Activated naive CD4-positive, alpha-beta T cell treated with anti-CD3 and anti-CD28 coated beads, Interleukin-2, amount 10 ng/mL, durations not matched to agents 7 days and 5 days (primary cell): Measurements from ENCODE around the gene CMKLR1.

Experiments used
- CTCF ChIA-PET: fragments of 350-600 bp; sonication (Branson Sonifier 250); formaldehyde crosslinking; loops from one replicate; lab custom pipeline; 2021; ENCODE audit warnings: antibody characterized with exemption; lab: Charles Lee
- DNase-seq: peaks from one replicate; pipeline ENCODE4 v3.0.0-alpha.2; 2020
- H3K27ac Mint-ChIP-seq: one replicate; pipeline ENCODE4 v1.8.0; 2021; ENCODE audit warnings: mild to moderate bottlenecking, moderate library complexity, mixed read lengths
- H3K27me3 Mint-ChIP-seq: one replicate; pipeline ENCODE4 v1.8.0; 2021; ENCODE audit warnings: mild to moderate bottlenecking, mixed read lengths
- H3K36me3 Mint-ChIP-seq: one replicate; pipeline ENCODE4 v1.8.0; 2021; ENCODE audit warnings: mixed read lengths
- H3K4me1 Mint-ChIP-seq: one replicate; pipeline ENCODE4 v1.8.0; 2021; ENCODE audit warnings: mixed read lengths
- H3K4me3 Mint-ChIP-seq: one replicate; pipeline ENCODE4 v1.8.0; 2021; ENCODE audit warnings: mild to moderate bottlenecking, moderate library complexity, mixed read lengths
- H3K9me3 Mint-ChIP-seq: one replicate; pipeline ENCODE4 v1.8.0; 2021; ENCODE audit warnings: mixed read lengths

The CMKLR1 gene

GRCh38 chr12:108309674-108310312 is 29.3 kb downstream of the CMKLR1 start:
- no peak overlapping the region for H3K27ac Mint-ChIP-seq
- H3K9me3 Mint-ChIP-seq, result no peaks in the 10 kb centered on the region

GRCh38 chr12:108308395-108309085 is 30.6 kb downstream of the CMKLR1 start:
- H3K4me1 Mint-ChIP-seq, result peaks cover 5% of the 10 kb centered on the region
- no peaks in the 10 kb centered on the region for H3K36me3 Mint-ChIP-seq
- CTCF ChIA-PET, result no interaction called here
- no peaks in the 10 kb centered on the region for H3K9me3 Mint-ChIP-seq
- H3K27me3 Mint-ChIP-seq, result peaks cover 46% of the 10 kb centered on the region
- H3K4me3 Mint-ChIP-seq, result no peak overlapping the region
- H3K27ac Mint-ChIP-seq, result no peak overlapping the region
- DNase-seq, result no peak

More at GRCh38 chr12:108309674-108310312, 29.3 kb downstream of the CMKLR1 start:
- CTCF ChIA-PET, result no interaction called here
- Mint-ChIP-seq H3K36me3 (no peaks in the 10 kb centered on the region), H3K4me3 (no peak overlapping the region), H3K4me1 (peaks cover 12% of the 10 kb centered on the region), H3K27me3 (peaks cover 33% of the 10 kb centered on the region)
- DNase-seq, result no peak

GRCh38 chr12:108307006-108307405 is 32.1 kb downstream of the CMKLR1 start:
- H3K27me3 Mint-ChIP-seq, result peaks cover 46% of the 10 kb centered on the region
- peaks cover 2% of the 10 kb centered on the region for H3K4me1 Mint-ChIP-seq
- H3K4me3 Mint-ChIP-seq, result no peak overlapping the region
- no peak for DNase-seq
- no peak overlapping the region for H3K27ac Mint-ChIP-seq
- H3K9me3 Mint-ChIP-seq, result no peaks in the 10 kb centered on the region
- H3K36me3 Mint-ChIP-seq, result no peaks in the 10 kb centered on the region
- CTCF ChIA-PET, result interaction anchor here (0.6 kb wide), 1 partner anchor 363 kb away, joined by 4 read pairs; no protein-coding TSS in a partner anchor

GRCh38 chr12:108306506-108306905 is 32.6 kb downstream of the CMKLR1 start:
- CTCF ChIA-PET, result interaction anchor here (0.6 kb wide), 1 partner anchor 364 kb away, joined by 4 read pairs; no protein-coding TSS in a partner anchor
- no peak overlapping the region for H3K27ac Mint-ChIP-seq

GRCh38 chr12:108305991-108306501 is 33.1 kb downstream of the CMKLR1 start:
- H3K9me3 Mint-ChIP-seq, result no peaks in the 10 kb centered on the region
- peaks cover 2% of the 10 kb centered on the region for H3K4me1 Mint-ChIP-seq

More at GRCh38 chr12:108306506-108306905, 32.6 kb downstream of the CMKLR1 start:
- no peak for DNase-seq
- Mint-ChIP-seq H3K4me3 (no peak overlapping the region), H3K27me3 (peaks cover 46% of the 10 kb centered on the region), H3K9me3 (no peaks in the 10 kb centered on the region), H3K4me1 (peaks cover 2% of the 10 kb centered on the region), H3K36me3 (no peaks in the 10 kb centered on the region)

GRCh38 chr12:108305520-108305919 is 33.6 kb downstream of the CMKLR1 start:
- peaks cover 2% of the 10 kb centered on the region for H3K4me1 Mint-ChIP-seq
- no peak overlapping the region for H3K27ac Mint-ChIP-seq
- CTCF ChIA-PET, result interaction anchor here (0.9 kb wide), 1 partner anchor 11 kb away, joined by 3 read pairs; no protein-coding TSS in a partner anchor
- H3K27me3 Mint-ChIP-seq, result peaks cover 46% of the 10 kb centered on the region
- H3K9me3 Mint-ChIP-seq, result no peaks in the 10 kb centered on the region
- H3K4me3 Mint-ChIP-seq, result no peak overlapping the region
- no peaks in the 10 kb centered on the region for H3K36me3 Mint-ChIP-seq
- no peak for DNase-seq

More at GRCh38 chr12:108305991-108306501, 33.1 kb downstream of the CMKLR1 start:
- no peaks in the 10 kb centered on the region for H3K36me3 Mint-ChIP-seq
- H3K4me3 Mint-ChIP-seq, result no peak overlapping the region
- peaks cover 46% of the 10 kb centered on the region for H3K27me3 Mint-ChIP-seq
- CTCF ChIA-PET, result interaction anchor here (0.6 to 0.9 kb wide), 2 partner anchors 12 to 364 kb away, joined by 3 to 4 read pairs; no protein-coding TSS in a partner anchor
- H3K27ac Mint-ChIP-seq, result no peak overlapping the region
- DNase-seq, result no peak

- peaks cover 2% of the 10 kb centered on the region for H3K4me1 Mint-ChIP-seq
- no peak for DNase-seq
- no peak overlapping the region for H3K4me3 Mint-ChIP-seq
- no peak overlapping the region for H3K27ac Mint-ChIP-seq
- CTCF ChIA-PET, result no interaction called here
- H3K36me3 Mint-ChIP-seq, result no peaks in the 10 kb centered on the region
- H3K9me3 Mint-ChIP-seq, result no peaks in the 10 kb centered on the region
- peaks cover 41% of the 10 kb centered on the region for H3K27me3 Mint-ChIP-seq
Measured at GRCh38 chr12:108304633-108305032, 34.5 kb downstream of the CMKLR1 start.

- peaks cover 43% of the 10 kb centered on the region for H3K27me3 Mint-ChIP-seq
- H3K36me3 Mint-ChIP-seq, result no peaks in the 10 kb centered on the region
- H3K4me1 Mint-ChIP-seq, result peaks cover 2% of the 10 kb centered on the region
- CTCF ChIA-PET, result no interaction called here
- no peaks in the 10 kb centered on the region for H3K9me3 Mint-ChIP-seq
- no peak overlapping the region for H3K4me3 Mint-ChIP-seq
- H3K27ac Mint-ChIP-seq, result no peak overlapping the region
- DNase-seq, result no peak
Measured at GRCh38 chr12:108303703-108304102, 35.4 kb downstream of the CMKLR1 start.

- Mint-ChIP-seq H3K9me3 (no peaks in the 10 kb centered on the region), H3K4me1 (peaks cover 5% of the 10 kb centered on the region), H3K4me3 (no peak overlapping the region), H3K27me3 (peaks cover 43% of the 10 kb centered on the region), H3K36me3 (no peaks in the 10 kb centered on the region), H3K27ac (no peak overlapping the region)
- CTCF ChIA-PET, result no interaction called here
- no peak for DNase-seq
Measured at GRCh38 chr12:108302403-108303311, 36.5 kb downstream of the CMKLR1 start.

- Mint-ChIP-seq H3K27me3 (peaks cover 39% of the 10 kb centered on the region), H3K9me3 (no peaks in the 10 kb centered on the region), H3K36me3 (no peaks in the 10 kb centered on the region), H3K4me3 (no peak overlapping the region), H3K27ac (no peak overlapping the region), H3K4me1 (peaks cover 5% of the 10 kb centered on the region)
- no peak for DNase-seq
- CTCF ChIA-PET, result no interaction called here
Measured at GRCh38 chr12:108302016-108302402, 37.1 kb downstream of the CMKLR1 start.

- Mint-ChIP-seq H3K27me3 (peaks cover 39% of the 10 kb centered on the region), H3K4me1 (peaks cover 3% of the 10 kb centered on the region), H3K9me3 (no peaks in the 10 kb centered on the region), H3K36me3 (no peaks in the 10 kb centered on the region), H3K4me3 (no peak overlapping the region), H3K27ac (no peak overlapping the region)
- CTCF ChIA-PET, result no interaction called here
- no peak for DNase-seq
Measured at GRCh38 chr12:108301346-108301745, 37.8 kb downstream of the CMKLR1 start.

GRCh38 chr12:108299980-108300696 is 39.0 kb downstream of the CMKLR1 start:
- Mint-ChIP-seq H3K27me3 (peaks cover 41% of the 10 kb centered on the region), H3K27ac (no peak overlapping the region), H3K4me1 (peaks cover 3% of the 10 kb centered on the region), H3K4me3 (no peak overlapping the region), H3K9me3 (no peaks in the 10 kb centered on the region), H3K36me3 (no peaks in the 10 kb centered on the region)
- no peak for DNase-seq
- CTCF ChIA-PET, result no interaction called here

- no peak overlapping the region for H3K27ac Mint-ChIP-seq
Measured at GRCh38 chr12:108299516-108299915, 39.6 kb downstream of the CMKLR1 start.

More at GRCh38 chr12:108299516-108299915, 39.6 kb downstream of the CMKLR1 start:
- Mint-ChIP-seq H3K9me3 (no peaks in the 10 kb centered on the region), H3K4me3 (no peak overlapping the region), H3K4me1 (peaks cover 3% of the 10 kb centered on the region), H3K36me3 (no peaks in the 10 kb centered on the region), H3K27me3 (peaks cover 35% of the 10 kb centered on the region)
- DNase-seq, result no peak
- CTCF ChIA-PET, result no interaction called here
